COLO668 (cell line): Measurements from ENCODE around the gene PODXL.
A peak's percentile ranks its signal among the peaks of the same experiment; 100 is the strongest.
"Not testable (repeated sequence)": the region's sequence is repeated elsewhere in the genome, so short reads cannot be mapped to it uniquely, and the experiment has no call there.

Source experiments
- DNase-seq: peaks from one replicate; lab custom pipeline; 2025; ENCODE audit not compliant: unreplicated experiment; lab: John Stamatoyannopoulos, UW

Gene PODXL

GRCh38 chr7:131538813-131539179 lies 17.6 kb downstream of the PODXL start:
- no peak for DNase-seq

GRCh38 chr7:131538071-131538812 lies 18.2 kb downstream of the PODXL start:
- no peak for DNase-seq

- DNase-seq = no peak
Observed at GRCh38 chr7:131537571-131537978, 18.9 kb downstream of the PODXL start.

- DNase-seq = peak; percentile 40
Observed at GRCh38 chr7:131536361-131536849, 20.0 kb downstream of the PODXL start.

- no peak for DNase-seq
Observed at GRCh38 chr7:131533566-131534561, 22.6 kb downstream of the PODXL start.

GRCh38 chr7:131533151-131533559 lies 23.3 kb downstream of the PODXL start:
- DNase-seq = no peak

- DNase-seq = no peak
Observed at GRCh38 chr7:131532570-131533091, 23.8 kb downstream of the PODXL start.

GRCh38 chr7:131530137-131530536 lies 26.3 kb downstream of the PODXL start:
- no peak for DNase-seq

GRCh38 chr7:131529617-131530016 lies 26.8 kb downstream of the PODXL start:
- no peak for DNase-seq

- DNase-seq = no peak
Observed at GRCh38 chr7:131529179-131529578, 27.2 kb downstream of the PODXL start.

- no peak for DNase-seq
Observed at GRCh38 chr7:131527456-131527855, 29.0 kb downstream of the PODXL start.

GRCh38 chr7:131525820-131526219 lies 30.6 kb downstream of the PODXL start:
- peak; percentile 39 for DNase-seq

GRCh38 chr7:131524703-131525102 lies 31.7 kb downstream of the PODXL start:
- no peak for DNase-seq

GRCh38 chr7:131524115-131524514 lies 32.3 kb downstream of the PODXL start:
- DNase-seq = no peak

- DNase-seq = no peak
Observed at GRCh38 chr7:131522325-131522930, 34.0 kb downstream of the PODXL start.

GRCh38 chr7:131521651-131522163 lies 34.7 kb downstream of the PODXL start:
- peak; percentile 53 for DNase-seq

GRCh38 chr7:131518626-131519025 lies 37.8 kb downstream of the PODXL start:
- DNase-seq = no peak

GRCh38 chr7:131517218-131517923 lies 39.1 kb downstream of the PODXL start:
- DNase-seq = no peak

- not testable (repeated sequence) for DNase-seq
Observed at GRCh38 chr7:131515471-131515870, 41.0 kb downstream of the PODXL start.
